ENCODE results near the gene LRR1. TPM values are rescaled to one million over a fixed set of nuclear protein-coding genes. Genes with fewer than 3 reads are reported as not detected.
A peak's percentile ranks its signal among the peaks of the same experiment; 100 is the strongest.

LRR1 gene
- total and polyA plus RNA-seq, 9 of the 15 experiments (the other 6 are each of a cell fraction or from before 2014, with no cell fraction given), result 26.5 to 58.1 (median 31.8) TPM

DNA sequence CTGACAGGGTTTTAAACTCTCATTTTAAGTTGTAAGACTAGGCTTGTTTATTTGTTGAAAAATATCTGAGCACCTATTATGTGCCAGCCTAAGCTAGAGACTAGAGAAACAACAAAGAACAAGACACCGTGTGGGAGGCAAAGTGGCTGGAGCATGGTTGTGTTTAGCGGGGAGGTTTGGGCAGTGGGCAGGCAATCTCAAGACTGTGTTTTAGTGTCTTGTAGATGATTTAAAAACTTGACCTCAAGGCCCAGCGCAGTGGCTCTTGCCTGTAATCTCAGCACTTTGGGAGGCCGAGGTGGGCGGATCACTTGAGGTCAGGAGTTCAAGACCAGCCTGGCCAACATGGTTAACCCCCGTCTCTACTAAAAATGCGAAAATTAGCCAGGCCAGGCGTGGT, 13.9 kb downstream of the LRR1 start:
- Histone ChIP-seq H3K4me1 (replicated peaks in 1 of 2; ENCODE audit: control insufficient read depth in 2 of 2, insufficient read depth in 2 of 2, low read length in 2 of 2) (peaks cover 0 to 4% of the 10 kb centered on the region in 2 experiments; a peak in 4 of 5 replicates), H3K9me3 (replicated peaks; ENCODE audit: control insufficient read depth, insufficient read depth, low read depth, low read length) (no peaks in the 10 kb centered on the region), H3K4me2 (ENCODE audit: insufficient read depth, low read length) (no peak overlapping the region), H3K9ac (ENCODE audit: insufficient read depth in 1 of 2, low read depth in 2 of 2, low read length in 2 of 2) (no peak overlapping the region), H3K27me3 (ENCODE audit: control insufficient read depth in 2 of 2, insufficient read depth in 2 of 2, low read length in 2 of 2) (no peaks in the 10 kb centered on the region), H3K79me2 (ENCODE audit: control insufficient read depth, insufficient read depth, low read length) (peaks cover 29% of the 10 kb centered on the region), H3K9me1 (ENCODE audit: control insufficient read depth, insufficient read depth, low read length) (peaks cover 3% of the 10 kb centered on the region), H3K4me3 (no peak overlapping the region), H3K27ac (ENCODE audit: extremely low read depth, low read depth, low read length) (no peak overlapping the region), H4K20me1 (replicated peaks; ENCODE audit: control insufficient read depth, insufficient read depth, low read length) (no peaks in the 10 kb centered on the region), H2AFZ (ENCODE audit: low read depth, low read length) (no peak overlapping the region), H3K36me3 (ENCODE audit: control insufficient read depth, insufficient read depth, low read length) (peaks cover 45% of the 10 kb centered on the region)
- ATAC-seq, result no peak
- intact Hi-C loops (cut with micrococcal nuclease), result no loop called here
- no peak for DNase-seq (ENCODE audit: extremely low read depth in 1 of 4, low spot score in 3 of 4)
- no peak for FAIRE-seq
- CTCF ChIA-PET (ENCODE audit: low intra/inter-chr PET ratio), result no interaction called here
- 16% methylated on average over 4 of the region's 8 CpGs for WGBS (ENCODE audit: insufficient coverage, low coverage, missing lambda C conversion rate)
- no TSS peak for BruUV-seq (replicated peaks)
- TF ChIP-seq POU5F1 (IDR thresholded peaks at IDR 0.05; ENCODE audit: borderline replicate concordance, low read depth, low read length, partially characterized antibody) (no peak), KDM1A (IDR thresholded peaks at IDR 0.05) (peak; percentile 36 to 55; a peak in 2 of 4 replicates), FOXK2 (conservative IDR thresholded peaks at IDR 0.05 in 1 of 2, IDR thresholded peaks at IDR 0.05 in 1 of 2; ENCODE audit: low read depth in 2 of 2) (no peak), ZNF830 (CRISPR knock-in tag; IDR thresholded peaks at IDR 0.05) (no peak), EGR1 (conservative IDR thresholded peaks at IDR 0.05) (0 out of 2 replicates have a peak, but pooled peaks have one; percentile 23), ZNF76 (CRISPR knock-in tag; IDR thresholded peaks at IDR 0.05; ENCODE audit: borderline replicate concordance) (no peak), ZNF609 (CRISPR knock-in tag; IDR thresholded peaks at IDR 0.05; ENCODE audit: borderline replicate concordance) (no peak), ZNF583 (CRISPR knock-in tag; IDR thresholded peaks at IDR 0.05) (no peak), ZNF436 (CRISPR knock-in tag; IDR thresholded peaks at IDR 0.05) (no peak)
- TF ChIP-seq, protein P1, sequence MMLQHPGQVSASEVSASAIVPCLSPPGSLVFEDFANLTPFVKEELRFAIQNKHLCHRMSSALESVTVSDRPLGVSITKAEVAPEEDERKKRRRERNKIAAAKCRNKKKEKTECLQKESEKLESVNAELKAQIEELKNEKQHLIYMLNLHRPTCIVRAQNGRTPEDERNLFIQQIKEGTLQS (IDR thresholded peaks at IDR 0.05), result no peak
- TF ChIP-seq, protein P1 (CRISPR knock-in tag; conservative IDR thresholded peaks at IDR 0.05), result no peak
- POLR2A ChIA-PET, result interaction anchor here (0.8 to 1.0 kb wide), 2 partner anchors 8 to 13 kb away, joined by 3 read pairs; partner anchors contain the start of genes LRR1, MGAT2 and RPL36AL
- in situ Hi-C loops (cut with MboI), result no loop called here

All from K562 (cell line).